ENCODE data around the gene DTNA.

DTNA gene

GRCh38 chr18:34859496-34859895, 149.4 kb downstream of the DTNA start:
- Histone ChIP-seq H3K4me1 (ENCODE audit: low read length) (no peaks in the 10 kb centered on the region), H3K27ac (ENCODE audit: low read length) (no peak overlapping the region), H3K9me3 (replicated peaks; ENCODE audit: insufficient read depth, low read length) (no peaks in the 10 kb centered on the region), H3K36me3 (replicated peaks; ENCODE audit: insufficient read depth, low read length) (no peaks in the 10 kb centered on the region), H3K4me2 (ENCODE audit: low read depth, low read length) (no peak overlapping the region), H4K20me1 (ENCODE audit: insufficient read depth, low read length) (no peaks in the 10 kb centered on the region), H3F3A (ENCODE audit: insufficient read depth, low read length) (no peaks in the 10 kb centered on the region), H2AFZ (ENCODE audit: low read length) (no peak overlapping the region), H3K27me3 (replicated peaks; ENCODE audit: insufficient read depth, low read length) (peaks cover 5% of the 10 kb centered on the region; the same call in 1 of the 2 replicates), H3K9ac (ENCODE audit: low read length) (no peak overlapping the region), H3K4me3 (ENCODE audit: low read length) (no peak overlapping the region), H3K79me2 (ENCODE audit: low read length) (no peaks in the 10 kb centered on the region), H3K9me2 (replicated peaks; ENCODE audit: insufficient read depth, low read length) (no peaks in the 10 kb centered on the region)
- DNase-seq = no peak
- no peak for TF ChIP-seq EZH2 (optimal IDR thresholded peaks at IDR 0.05; ENCODE audit: low read depth, low read length)
- TF ChIP-seq, protein P1, sequence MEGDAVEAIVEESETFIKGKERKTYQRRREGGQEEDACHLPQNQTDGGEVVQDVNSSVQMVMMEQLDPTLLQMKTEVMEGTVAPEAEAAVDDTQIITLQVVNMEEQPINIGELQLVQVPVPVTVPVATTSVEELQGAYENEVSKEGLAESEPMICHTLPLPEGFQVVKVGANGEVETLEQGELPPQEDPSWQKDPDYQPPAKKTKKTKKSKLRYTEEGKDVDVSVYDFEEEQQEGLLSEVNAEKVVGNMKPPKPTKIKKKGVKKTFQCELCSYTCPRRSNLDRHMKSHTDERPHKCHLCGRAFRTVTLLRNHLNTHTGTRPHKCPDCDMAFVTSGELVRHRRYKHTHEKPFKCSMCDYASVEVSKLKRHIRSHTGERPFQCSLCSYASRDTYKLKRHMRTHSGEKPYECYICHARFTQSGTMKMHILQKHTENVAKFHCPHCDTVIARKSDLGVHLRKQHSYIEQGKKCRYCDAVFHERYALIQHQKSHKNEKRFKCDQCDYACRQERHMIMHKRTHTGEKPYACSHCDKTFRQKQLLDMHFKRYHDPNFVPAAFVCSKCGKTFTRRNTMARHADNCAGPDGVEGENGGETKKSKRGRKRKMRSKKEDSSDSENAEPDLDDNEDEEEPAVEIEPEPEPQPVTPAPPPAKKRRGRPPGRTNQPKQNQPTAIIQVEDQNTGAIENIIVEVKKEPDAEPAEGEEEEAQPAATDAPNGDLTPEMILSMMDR (IDR thresholded peaks at IDR 0.05; ENCODE audit: low read length) = no peak
- no peak for TF ChIP-seq EZH2phosphoT487 (IDR thresholded peaks at IDR 0.05; ENCODE audit: low read length)

- no peak for TF ChIP-seq EZH2phosphoT487 (IDR thresholded peaks at IDR 0.05; ENCODE audit: low read length)
- TF ChIP-seq, protein P1 (IDR thresholded peaks at IDR 0.05; ENCODE audit: low read length) = no peak
- no peak for TF ChIP-seq EZH2 (optimal IDR thresholded peaks at IDR 0.05; ENCODE audit: low read depth, low read length)
- no peak overlapping the region for H3K27ac ChIP-seq (ENCODE audit: low read length)
Measured at GRCh38 chr18:34862561-34862960, 152.5 kb downstream of the DTNA start.

DNA sequence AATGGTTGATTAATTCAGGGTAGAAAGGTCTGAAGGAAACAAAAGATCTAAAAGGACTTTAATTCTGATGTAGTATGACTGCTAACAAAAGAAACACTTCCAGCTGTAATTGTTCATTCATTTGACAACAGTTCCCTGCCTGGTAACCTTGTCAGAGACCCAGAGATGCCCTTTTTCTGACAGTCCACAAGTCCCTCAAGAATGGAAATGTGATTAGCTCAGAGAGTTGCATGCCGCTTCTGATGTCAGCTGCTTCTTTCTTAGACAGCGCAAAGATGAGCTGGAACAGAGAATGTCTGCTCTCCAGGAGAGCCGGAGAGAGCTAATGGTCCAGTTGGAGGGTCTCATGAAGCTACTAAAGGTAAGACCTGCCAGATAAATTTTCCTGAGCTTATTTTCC, 153.6 kb downstream of the DTNA start:
- Histone ChIP-seq H3K4me1 (ENCODE audit: low read length) (no peaks in the 10 kb centered on the region), H3F3A (ENCODE audit: insufficient read depth, low read length) (no peaks in the 10 kb centered on the region), H3K9me3 (replicated peaks; ENCODE audit: insufficient read depth, low read length) (no peaks in the 10 kb centered on the region), H3K27ac (ENCODE audit: low read length) (no peak overlapping the region), H3K36me3 (replicated peaks; ENCODE audit: insufficient read depth, low read length) (no peaks in the 10 kb centered on the region), H3K9ac (ENCODE audit: low read length) (no peak overlapping the region), H3K79me2 (ENCODE audit: low read length) (no peaks in the 10 kb centered on the region), H3K27me3 (replicated peaks; ENCODE audit: insufficient read depth, low read length) (peaks cover 5% of the 10 kb centered on the region; the same call in 1 of the 2 replicates), H4K20me1 (ENCODE audit: insufficient read depth, low read length) (no peaks in the 10 kb centered on the region), H3K9me2 (replicated peaks; ENCODE audit: insufficient read depth, low read length) (no peaks in the 10 kb centered on the region), H3K4me3 (ENCODE audit: low read length) (no peak overlapping the region), H2AFZ (ENCODE audit: low read length) (no peak overlapping the region), H3K4me2 (ENCODE audit: low read depth, low read length) (no peak overlapping the region)
- TF ChIP-seq EZH2phosphoT487 (IDR thresholded peaks at IDR 0.05; ENCODE audit: low read length) (no peak), EZH2 (optimal IDR thresholded peaks at IDR 0.05; ENCODE audit: low read depth, low read length) (no peak)
- TF ChIP-seq, protein P1 (IDR thresholded peaks at IDR 0.05; ENCODE audit: low read length) = no peak
- no peak for DNase-seq

More at GRCh38 chr18:34862561-34862960, 152.5 kb downstream of the DTNA start:
- H3K79me2 ChIP-seq (ENCODE audit: low read length) = no peaks in the 10 kb centered on the region
- H3K9me2 ChIP-seq (replicated peaks; ENCODE audit: insufficient read depth, low read length) = no peaks in the 10 kb centered on the region
- H3K9ac ChIP-seq (ENCODE audit: low read length) = no peak overlapping the region
- no peaks in the 10 kb centered on the region for H3K9me3 ChIP-seq (replicated peaks; ENCODE audit: insufficient read depth, low read length)
- H3F3A ChIP-seq (ENCODE audit: insufficient read depth, low read length) = no peaks in the 10 kb centered on the region
- H3K4me2 ChIP-seq (ENCODE audit: low read depth, low read length) = no peak overlapping the region
- H3K4me3 ChIP-seq (ENCODE audit: low read length) = no peak overlapping the region
- no peaks in the 10 kb centered on the region for H4K20me1 ChIP-seq (ENCODE audit: insufficient read depth, low read length)
- DNase-seq = no peak
- no peaks in the 10 kb centered on the region for H3K36me3 ChIP-seq (replicated peaks; ENCODE audit: insufficient read depth, low read length)
- H2AFZ ChIP-seq (ENCODE audit: low read length) = no peak overlapping the region
- no peaks in the 10 kb centered on the region for H3K4me1 ChIP-seq (ENCODE audit: low read length)
- H3K27me3 ChIP-seq (replicated peaks; ENCODE audit: insufficient read depth, low read length) = peaks cover 5% of the 10 kb centered on the region; the same call in 1 of the 2 replicates

Measured in MM.1S (cell line).